ENCODE data around the gene NYNRIN.

Gene NYNRIN

DNA sequence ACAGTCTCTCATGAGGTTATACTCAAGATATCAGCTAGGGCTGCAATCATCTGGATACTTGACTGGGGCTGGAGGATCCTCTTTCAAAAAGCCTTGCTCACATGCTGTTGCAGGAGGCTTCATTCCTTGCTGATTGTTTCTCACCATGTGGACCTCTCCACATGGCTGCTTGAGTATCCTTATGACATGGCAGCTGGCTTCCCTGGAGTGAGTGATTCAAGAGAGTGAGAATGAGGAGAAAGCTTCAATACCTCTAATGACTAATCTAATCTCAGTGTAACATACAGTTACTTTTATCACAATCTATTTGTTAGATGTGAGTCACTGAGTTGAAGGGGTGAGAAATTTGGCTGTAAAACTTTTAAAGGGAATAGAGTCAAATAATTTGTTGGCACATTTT, 58.2 kb downstream of the NYNRIN start:
- no peak for DNase-seq (ENCODE audit: low spot score)

GRCh38 chr14:24458736-24459135, 59.9 kb downstream of the NYNRIN start:
- DNase-seq (ENCODE audit: low spot score) = no peak

- DNase-seq (ENCODE audit: low spot score) = no peak
Measured at GRCh38 chr14:24459331-24459730, 60.5 kb downstream of the NYNRIN start.

GRCh38 chr14:24461336-24461735, 62.5 kb downstream of the NYNRIN start:
- DNase-seq (ENCODE audit: low spot score) = no peak

GRCh38 chr14:24463017-24463883, 64.4 kb downstream of the NYNRIN start:
- DNase-seq (ENCODE audit: low spot score) = no peak

- DNase-seq (ENCODE audit: low spot score) = no peak
Measured at GRCh38 chr14:24463884-24464785, 65.3 kb downstream of the NYNRIN start.

DNA sequence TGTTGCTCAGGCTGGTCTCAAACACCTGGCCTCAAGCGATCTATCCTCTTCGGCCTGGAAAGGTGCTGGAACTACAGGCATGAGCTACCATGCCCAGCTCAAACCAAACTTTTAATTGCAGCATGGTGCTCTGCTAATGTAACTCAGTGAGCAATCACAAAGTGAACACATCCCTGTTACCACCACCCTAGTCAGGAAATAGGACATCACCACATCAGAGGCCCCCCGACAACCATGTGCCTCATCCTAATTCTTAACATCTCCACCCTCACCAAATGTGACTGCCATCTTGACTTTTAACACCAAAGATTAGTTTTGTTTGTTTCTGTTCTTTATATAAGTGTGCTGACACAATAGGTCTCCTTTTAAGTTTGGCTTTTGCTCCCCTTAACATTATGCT, 66.6 kb downstream of the NYNRIN start:
- no peak for DNase-seq (ENCODE audit: low spot score)

DNA sequence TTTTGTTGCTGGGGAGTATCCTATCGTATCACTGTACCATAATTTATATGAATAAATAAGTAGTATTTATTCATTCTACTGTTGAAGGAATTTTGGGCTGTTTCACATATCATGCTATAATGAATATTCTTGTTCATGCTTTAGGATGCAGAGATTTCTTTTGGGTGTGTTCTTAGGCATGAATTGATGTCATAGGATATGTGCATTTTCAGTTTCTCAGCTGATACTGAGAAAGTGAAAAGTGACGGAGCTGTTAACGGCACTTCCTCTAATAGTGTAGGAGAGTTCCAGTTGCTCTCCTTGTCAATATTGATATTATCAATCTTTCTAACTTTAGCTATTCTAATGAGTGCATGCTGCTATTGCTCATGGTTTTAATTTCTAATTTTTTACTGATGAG, 67.0 kb downstream of the NYNRIN start:
- no peak for DNase-seq (ENCODE audit: low spot score)
